ENCODE measurements around the gene CFAP57. TPM values are rescaled to one million over a fixed set of nuclear protein-coding genes. Genes with fewer than 3 reads are reported as not detected.

The CFAP57 gene
- total and polyA plus RNA-seq, 2 of the 8 experiments (the other 6 are each of a cell fraction or from before 2014, with no cell fraction given) = 0.20 to 0.80 TPM

DNA sequence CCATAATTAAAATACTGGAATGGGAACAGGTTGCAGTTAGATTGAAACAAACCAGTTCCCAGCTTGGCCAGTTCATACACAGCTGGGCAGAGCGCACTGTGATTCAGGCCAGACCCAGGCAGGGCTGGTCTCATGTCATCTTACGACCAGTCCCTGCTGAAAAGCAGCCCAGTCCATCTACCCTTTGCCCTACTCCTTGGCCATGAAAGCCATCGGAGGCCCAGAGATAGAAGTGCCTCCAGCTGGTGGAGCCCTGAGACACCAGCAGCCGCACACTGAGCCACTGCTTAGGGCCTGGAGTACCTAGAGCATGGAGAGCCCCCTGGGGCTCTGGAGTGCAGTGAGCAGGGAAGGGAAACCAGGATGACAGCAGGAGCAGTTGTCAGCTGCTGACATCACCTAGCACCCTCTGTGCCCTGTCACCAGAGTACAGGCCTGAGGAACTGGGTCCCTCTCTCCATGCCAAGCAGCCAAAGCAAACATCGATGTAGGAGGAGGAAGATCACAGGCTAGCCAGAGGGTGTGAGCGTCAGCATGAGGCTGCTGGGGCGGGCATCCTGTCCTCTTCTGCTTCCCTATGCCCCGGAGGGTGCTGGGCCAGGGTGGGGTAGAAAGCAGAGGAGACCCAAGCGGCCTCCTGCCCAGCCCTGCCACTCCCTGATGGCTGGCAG lies 63.5 kb downstream of the CFAP57 start:
- no peak for FAIRE-seq
- Histone ChIP-seq H2AFZ (ENCODE audit: low read length) (no peak overlapping the region), H3K36me3 (ENCODE audit: control insufficient read depth in 2 of 4, insufficient read depth in 4 of 4, low read length in 3 of 4) (no peaks in the 10 kb centered on the region), H3K56ac (replicated peaks; ENCODE audit: insufficient read length, low read depth, low read length) (no peak overlapping the region), H3K27me3 (replicated peaks in 1 of 4; ENCODE audit: control insufficient read depth in 3 of 4, extremely low read depth in 1 of 4, insufficient read depth in 3 of 4, low read length in 3 of 4) (no peaks in the 10 kb centered on the region), H4K20me1 (replicated peaks in 1 of 2; ENCODE audit: control insufficient read depth in 1 of 2, insufficient read depth in 2 of 2, low read length in 2 of 2) (no peaks in the 10 kb centered on the region), H3K79me2 (ENCODE audit: control insufficient read depth in 1 of 2, insufficient read depth in 2 of 2, low read length in 2 of 2) (no peaks in the 10 kb centered on the region), H3K23ac (ENCODE audit: insufficient read length) (no peak overlapping the region), H3K18ac (ENCODE audit: extremely low read depth, low read length) (no peak overlapping the region), H3K23me2 (ENCODE audit: low read depth, low read length) (no peaks in the 10 kb centered on the region), H2BK15ac (ENCODE audit: low read length) (no peak overlapping the region), H4K5ac (ENCODE audit: insufficient read length, low read depth, low read length) (no peak overlapping the region), H2BK20ac (ENCODE audit: low read length) (no peak overlapping the region), H3K9me3 (ENCODE audit: insufficient read depth in 2 of 2, low read depth in 1 of 2, low read length in 1 of 2) (peaks cover 0 to under 1% of the 10 kb centered on the region in 2 experiments; a peak in 1 of 4 replicates), H3K4me3 (ENCODE audit: extremely low read depth in 1 of 4, insufficient read depth in 2 of 4, low read depth in 3 of 4, low read length in 4 of 4) (no peak overlapping the region), H2AK5ac (ENCODE audit: low read depth, low read length) (no peak overlapping the region), H2BK12ac (ENCODE audit: low read depth, low read length) (no peak overlapping the region), H2BK5ac (ENCODE audit: low read depth, low read length) (no peak overlapping the region), H3K4ac (replicated peaks; ENCODE audit: insufficient read length, low read depth, low read length) (no peak overlapping the region), H3K4me1 (replicated peaks in 1 of 4; ENCODE audit: control insufficient read depth in 3 of 4, insufficient read depth in 4 of 4, low read length in 3 of 4) (no peaks in the 10 kb centered on the region), H2BK120ac (replicated peaks; ENCODE audit: low read depth, low read length) (no peak overlapping the region), H3K79me1 (ENCODE audit: low read depth, low read length) (no peaks in the 10 kb centered on the region; the same call in 1 of the 2 replicates), H4K91ac (replicated peaks; ENCODE audit: insufficient read length, low read length) (no peak overlapping the region), H3K27ac (ENCODE audit: low read depth, low read length) (no peak overlapping the region), H3K9ac (replicated peaks in 1 of 4; ENCODE audit: extremely low read depth in 1 of 4, low read depth in 3 of 4, low read length in 3 of 4) (no peak overlapping the region), H4K8ac (ENCODE audit: extremely low read depth, insufficient read depth, low read length) (no peak overlapping the region), H3K4me2 (ENCODE audit: insufficient read depth in 1 of 2, low read depth in 2 of 2, low read length in 2 of 2) (no peak overlapping the region), H3K14ac (ENCODE audit: insufficient read length) (no peak overlapping the region)
- DNase-seq (ENCODE audit: low read depth in 1 of 2, low spot score in 2 of 2) = no peak
- ChIA-PET CTCF (ENCODE audit: partially characterized antibody) (interaction anchor here (0.6 to 2.1 kb wide), 11 partner anchors 32 to 209 kb away, joined by 3 to 7 read pairs (median 4); partner anchors contain the start of gene CDC20), POLR2A (ENCODE audit: partially characterized antibody) (interaction anchor here (4.4 kb wide), 1 partner anchor 123 kb away, joined by 15 read pairs; the partner anchor contains the start of gene CDC20)
- TF ChIP-seq KDM4A (IDR thresholded peaks at IDR 0.05; ENCODE audit: low read depth, low read length, severe bottlenecking) = no peak
- WGBS, 2 experiments (ENCODE audit: extremely low coverage in 1 of 2, insufficient coverage in 1 of 2, insufficient read length in 1 of 2, insufficient replicate concordance in 2 of 2, low coverage in 1 of 2, low lambda C conversion rate in 2 of 2, missing lambda C conversion rate in 1 of 2) = 82% methylated on average over 9 of the region's 9 CpGs; no CpG with 5 or more reads in 1 of the 2 experiments

All from H1 (cell line).